ENCODE results near the gene SLIT3. TPM values are rescaled to one million over a fixed set of nuclear protein-coding genes. Genes with fewer than 3 reads are reported as not detected.

SLIT3 gene
- total and polyA plus RNA-seq, 9 of the 15 experiments (the other 6 are each of a cell fraction or from before 2014, with no cell fraction given): 0.01 to 0.04 TPM; not detected in 7

- DNase-seq (ENCODE audit: extremely low read depth in 1 of 4, low spot score in 3 of 4) (no peak), FAIRE-seq (no peak), ATAC-seq (no peak)
- intact Hi-C loops (cut with micrococcal nuclease) (no loop called here), in situ Hi-C loops (cut with MboI) (no loop called here)
- Histone ChIP-seq H3K4me2 (ENCODE audit: insufficient read depth, low read length) (no peak overlapping the region), H3K27me3 (ENCODE audit: control insufficient read depth in 2 of 2, insufficient read depth in 2 of 2, low read length in 2 of 2) (peaks cover 6 to 23% of the 10 kb centered on the region in 2 experiments; a peak in 4 of 5 replicates), H4K20me1 (replicated peaks; ENCODE audit: control insufficient read depth, insufficient read depth, low read length) (peaks cover 3% of the 10 kb centered on the region; the same call in 1 of the 2 replicates), H3K9me3 (replicated peaks; ENCODE audit: control insufficient read depth, insufficient read depth, low read depth, low read length) (no peaks in the 10 kb centered on the region), H3K79me2 (ENCODE audit: control insufficient read depth, insufficient read depth, low read length) (no peaks in the 10 kb centered on the region), H3K4me1 (replicated peaks in 1 of 2; ENCODE audit: control insufficient read depth in 2 of 2, insufficient read depth in 2 of 2, low read length in 2 of 2) (no peaks in the 10 kb centered on the region), H3K9me1 (ENCODE audit: control insufficient read depth, insufficient read depth, low read length) (no peaks in the 10 kb centered on the region), H3K36me3 (ENCODE audit: control insufficient read depth, insufficient read depth, low read length) (no peaks in the 10 kb centered on the region), H3K4me3 (no peak overlapping the region), H2AFZ (ENCODE audit: low read depth, low read length) (no peak overlapping the region), H3K9ac (ENCODE audit: insufficient read depth in 1 of 2, low read depth in 2 of 2, low read length in 2 of 2) (no peak overlapping the region), H3K27ac (ENCODE audit: extremely low read depth, low read depth, low read length) (no peak overlapping the region)
- TF ChIP-seq ATF4 (CRISPR knock-in tag; IDR thresholded peaks at IDR 0.05): no peak
- TF ChIP-seq RBM17 (IDR thresholded peaks at IDR 0.05; ENCODE audit: borderline replicate concordance, low read depth, low read length): no peak
- no peak for TF ChIP-seq OTX1 (CRISPR knock-in tag; IDR thresholded peaks at IDR 0.05)
- no peak for TF ChIP-seq ZBTB49 (CRISPR knock-in tag; IDR thresholded peaks at IDR 0.05; ENCODE audit: borderline replicate concordance)
- TF ChIP-seq TSHZ1 (CRISPR knock-in tag; IDR thresholded peaks at IDR 0.05): no peak
- ChIA-PET POLR2A (no interaction called here), CTCF (ENCODE audit: low intra/inter-chr PET ratio) (no interaction called here)
- WGBS (ENCODE audit: insufficient coverage, low coverage, missing lambda C conversion rate): 0% methylated on average over 3 of the region's 3 CpGs
- BruUV-seq (replicated peaks): no TSS peak
These were observed 467.6 kb downstream of the SLIT3 start for GRCh38 chr5:168833383-168833782.
